Neural cell (in vitro differentiated cells): ENCODE data around the gene ANKRD6.

ENCODE experiments used
- MXI1 ChIP-seq: fragments of 450-650 bp; conservative IDR thresholded peaks from 2 replicates; pipeline ENCODE4 v1.6.1; 2014; ENCODE audit warnings: antibody characterized with exemption, mild to moderate bottlenecking; ENCODE audit not compliant: poor library complexity, severe bottlenecking
- SMC3 ChIP-seq: fragments of 450-650 bp; conservative IDR thresholded peaks from 2 replicates; pipeline ENCODE4 v1.6.1; 2014; ENCODE audit warnings: antibody characterized with exemption, mild to moderate bottlenecking, moderate library complexity; ENCODE audit not compliant: poor library complexity
- TAF1 ChIP-seq: IDR thresholded peaks from 2 replicates; pipeline ENCODE4 v1.6.1; 2012; ENCODE audit warnings: low read depth
- TF ChIP-seq, protein P1 (sequence below): fragments of 450-650 bp; IDR thresholded peaks from 2 replicates; pipeline ENCODE4 v1.5.1; 2014; ENCODE audit warnings: antibody characterized with exemption, mild to moderate bottlenecking, moderate library complexity; ENCODE audit not compliant: poor library complexity, severe bottlenecking

DNA sequence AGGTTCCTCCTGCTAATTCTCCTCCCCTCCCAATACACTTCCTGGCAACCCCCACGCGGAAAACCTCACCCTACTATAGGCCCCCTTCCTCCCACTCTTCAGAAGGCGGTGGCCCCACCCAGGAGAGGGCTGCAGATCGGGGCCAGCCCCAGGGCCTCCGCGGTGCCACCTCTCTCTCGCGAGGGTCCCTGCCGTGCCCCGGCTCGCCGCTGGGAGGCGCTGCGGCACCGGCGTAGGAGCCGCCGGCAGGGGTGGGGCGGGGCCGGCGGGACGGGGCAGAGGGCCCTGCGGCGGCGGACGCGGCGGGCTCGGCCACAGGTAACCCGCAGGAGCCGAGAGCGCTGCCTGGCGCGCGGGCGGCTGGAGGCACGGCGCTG lies at the start of gene ANKRD6:
- TF ChIP-seq SMC3 = peak; percentile 90
- TF ChIP-seq, protein P1, sequence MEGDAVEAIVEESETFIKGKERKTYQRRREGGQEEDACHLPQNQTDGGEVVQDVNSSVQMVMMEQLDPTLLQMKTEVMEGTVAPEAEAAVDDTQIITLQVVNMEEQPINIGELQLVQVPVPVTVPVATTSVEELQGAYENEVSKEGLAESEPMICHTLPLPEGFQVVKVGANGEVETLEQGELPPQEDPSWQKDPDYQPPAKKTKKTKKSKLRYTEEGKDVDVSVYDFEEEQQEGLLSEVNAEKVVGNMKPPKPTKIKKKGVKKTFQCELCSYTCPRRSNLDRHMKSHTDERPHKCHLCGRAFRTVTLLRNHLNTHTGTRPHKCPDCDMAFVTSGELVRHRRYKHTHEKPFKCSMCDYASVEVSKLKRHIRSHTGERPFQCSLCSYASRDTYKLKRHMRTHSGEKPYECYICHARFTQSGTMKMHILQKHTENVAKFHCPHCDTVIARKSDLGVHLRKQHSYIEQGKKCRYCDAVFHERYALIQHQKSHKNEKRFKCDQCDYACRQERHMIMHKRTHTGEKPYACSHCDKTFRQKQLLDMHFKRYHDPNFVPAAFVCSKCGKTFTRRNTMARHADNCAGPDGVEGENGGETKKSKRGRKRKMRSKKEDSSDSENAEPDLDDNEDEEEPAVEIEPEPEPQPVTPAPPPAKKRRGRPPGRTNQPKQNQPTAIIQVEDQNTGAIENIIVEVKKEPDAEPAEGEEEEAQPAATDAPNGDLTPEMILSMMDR = peak; percentile 93
- TF ChIP-seq MXI1 = peak; percentile 39
- no peak for TF ChIP-seq TAF1
